ENCODE results near the gene ADAMTS15.

The ADAMTS15 gene

DNA sequence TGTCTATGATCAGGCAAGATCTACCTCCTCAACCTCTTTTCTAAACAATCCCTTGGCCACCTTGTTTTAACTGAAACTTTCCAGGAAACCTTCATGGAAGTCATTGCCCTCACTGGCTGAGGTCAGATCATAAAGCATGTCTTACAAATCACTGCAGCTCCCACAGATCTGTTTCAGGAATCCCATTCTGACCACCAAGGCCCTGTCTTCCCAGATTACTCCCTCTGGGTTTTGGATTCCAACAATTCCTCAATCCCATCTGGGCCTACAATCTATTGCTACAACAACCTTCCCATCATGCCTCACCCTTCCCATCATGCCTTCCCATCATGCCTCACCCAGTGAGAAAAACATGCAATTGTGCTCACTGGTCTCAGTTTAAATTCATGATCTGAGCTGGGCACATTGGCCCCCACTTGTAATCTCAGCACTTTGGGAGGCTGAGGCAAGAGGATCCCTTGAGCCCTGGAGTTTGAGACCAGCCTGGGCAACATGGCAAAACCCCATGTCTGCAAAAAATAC is 15.9 kb downstream of the ADAMTS15 start:
- no peak for DNase-seq

GRCh38 chr11:130465263-130465662 is 16.8 kb downstream of the ADAMTS15 start:
- peak in 1 of 3 donors; percentile 14 for DNase-seq

- no peak for DNase-seq
Measured at GRCh38 chr11:130467116-130467900, 18.9 kb downstream of the ADAMTS15 start.

GRCh38 chr11:130469181-130469580 is 20.7 kb downstream of the ADAMTS15 start:
- no peak for DNase-seq

DNA sequence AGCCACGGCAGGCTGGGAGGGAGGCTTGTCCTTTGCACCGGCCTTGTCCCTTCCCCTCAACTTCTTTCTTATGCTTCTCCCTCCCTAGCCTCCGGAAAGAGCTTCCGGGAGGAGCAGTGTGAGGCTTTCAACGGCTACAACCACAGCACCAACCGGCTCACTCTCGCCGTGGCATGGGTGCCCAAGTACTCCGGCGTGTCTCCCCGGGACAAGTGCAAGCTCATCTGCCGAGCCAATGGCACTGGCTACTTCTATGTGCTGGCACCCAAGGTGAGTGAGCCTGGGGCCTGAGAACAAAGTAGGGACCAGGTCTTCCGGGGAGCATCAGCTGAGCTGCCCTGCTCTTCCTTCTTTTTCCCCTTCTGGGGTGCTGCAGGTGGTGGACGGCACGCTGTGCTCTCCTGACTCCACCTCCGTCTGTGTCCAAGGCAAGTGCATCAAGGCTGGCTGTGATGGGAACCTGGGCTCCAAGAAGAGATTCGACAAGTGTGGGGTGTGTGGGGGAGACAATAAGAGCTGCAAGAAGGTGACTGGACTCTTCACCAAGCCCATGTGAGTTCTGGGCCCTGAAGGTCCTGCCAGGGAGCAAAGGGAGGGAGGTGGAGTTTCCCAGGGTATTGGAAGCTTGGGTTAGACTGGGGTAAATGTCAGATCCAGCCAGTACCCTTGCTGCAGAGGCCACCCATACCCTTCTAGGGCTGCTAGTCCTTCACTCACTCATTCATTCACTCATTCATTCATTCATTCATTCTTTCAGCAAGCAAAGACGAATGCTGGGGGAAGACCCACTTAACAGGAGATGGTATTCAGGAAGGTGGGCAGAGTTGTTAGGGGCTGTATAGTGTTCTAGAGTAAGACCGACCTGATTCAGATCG is 22.6 kb downstream of the ADAMTS15 start:
- no peak for DNase-seq

DNA sequence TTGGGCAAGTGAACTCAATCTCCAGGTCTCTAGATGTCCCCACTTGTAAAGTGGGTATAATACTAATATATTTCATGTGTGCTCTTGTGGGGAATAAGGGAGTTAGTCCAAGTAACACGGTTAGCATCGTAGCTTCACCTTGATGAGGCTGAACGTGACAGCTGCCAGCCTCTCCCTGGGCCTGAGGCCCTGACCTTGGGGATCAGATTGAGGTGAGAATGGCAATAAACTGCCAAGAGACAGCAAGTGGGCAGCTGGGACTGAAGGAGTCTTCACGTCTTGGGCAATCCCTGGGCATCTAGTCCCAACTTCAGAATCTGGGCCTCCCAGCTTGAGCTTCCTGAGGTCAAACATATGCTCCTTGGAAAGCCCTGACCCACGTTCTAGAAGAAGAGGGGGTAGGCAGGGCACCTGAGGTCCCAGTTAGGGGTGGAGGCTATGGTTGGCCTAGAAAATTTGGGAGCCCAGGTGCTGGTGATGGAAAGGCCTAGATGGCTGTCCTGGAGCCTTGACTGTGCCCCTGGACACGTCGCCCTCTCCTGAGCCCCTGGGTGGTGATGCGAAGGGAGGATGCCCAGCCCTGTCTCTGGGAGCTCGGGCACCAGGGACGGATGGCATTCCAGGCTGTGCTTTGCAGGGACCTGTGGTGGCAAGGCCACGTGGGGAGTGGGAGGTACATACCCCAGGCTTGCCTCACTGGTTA is 23.4 kb downstream of the ADAMTS15 start:
- DNase-seq = no peak

GRCh38 chr11:130472434-130472961 is 24.1 kb downstream of the ADAMTS15 start:
- DNase-seq = no peak

- DNase-seq = no peak
Measured at GRCh38 chr11:130473056-130473794, 24.8 kb downstream of the ADAMTS15 start.

DNA sequence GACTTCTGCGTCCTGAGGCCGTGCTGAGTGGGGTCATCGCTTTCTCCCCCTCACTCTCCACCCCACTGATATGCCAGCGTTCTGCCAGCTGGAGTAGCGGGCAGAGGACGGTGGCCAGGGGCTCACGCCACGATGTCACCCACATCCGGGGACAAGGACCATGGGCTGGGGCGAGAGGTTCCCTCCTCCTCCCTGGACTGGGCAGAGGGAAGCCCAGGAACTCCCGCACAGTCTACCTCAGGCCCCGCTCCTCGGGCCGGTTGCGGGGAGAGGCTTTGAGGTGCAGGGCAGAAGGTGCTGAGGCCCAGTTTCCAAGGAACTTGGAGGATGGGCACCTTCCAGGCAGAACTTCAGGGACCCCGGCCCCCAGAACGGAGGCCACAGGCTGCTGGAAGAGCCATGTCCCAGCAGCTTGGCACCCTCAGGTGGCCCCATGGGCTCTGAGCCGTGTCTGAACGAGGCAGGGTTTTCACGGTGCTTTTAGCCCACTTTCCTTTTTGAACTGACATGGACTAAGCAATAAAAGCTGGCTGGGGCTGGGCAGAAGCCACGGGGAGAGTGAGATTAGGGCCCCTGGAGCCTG is 25.4 kb downstream of the ADAMTS15 start:
- no peak for DNase-seq

DNA sequence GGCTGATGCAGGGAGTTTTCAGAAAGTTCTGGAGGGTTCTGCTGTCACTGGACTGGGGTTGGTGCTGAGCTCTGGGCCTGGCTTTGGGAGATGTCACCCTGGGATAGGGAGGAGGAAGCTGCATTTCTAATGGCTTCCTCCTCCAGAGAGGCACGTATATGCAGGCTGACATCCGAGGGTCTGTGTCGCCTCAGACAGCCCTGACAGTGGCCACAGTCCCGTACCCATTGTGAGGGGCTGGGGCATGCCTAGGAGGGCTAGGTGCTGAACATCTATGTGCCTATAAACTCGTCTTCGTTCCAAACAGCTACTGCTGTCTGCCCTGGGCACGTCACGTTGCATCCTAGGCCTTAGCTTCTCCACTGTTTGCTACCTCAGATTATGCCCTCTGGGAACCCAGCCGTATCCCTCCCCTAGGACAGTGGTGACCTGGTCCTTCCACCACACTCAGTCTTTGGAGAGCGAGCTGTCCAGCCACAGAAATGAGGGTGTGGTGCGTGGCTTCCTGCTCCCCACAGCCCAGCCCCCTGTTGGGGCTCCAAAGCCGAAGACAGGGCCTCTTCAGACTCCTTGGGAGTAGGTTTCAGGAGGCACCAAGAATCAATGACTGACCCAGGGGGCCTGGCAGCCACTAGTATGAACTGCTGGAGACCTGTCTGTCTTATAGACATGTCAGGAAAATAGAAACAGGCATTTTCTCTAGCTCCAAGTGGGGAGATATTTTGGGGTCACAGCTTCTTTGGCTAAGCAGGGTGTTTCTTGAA is 26.4 kb downstream of the ADAMTS15 start:
- DNase-seq = no peak

DNA sequence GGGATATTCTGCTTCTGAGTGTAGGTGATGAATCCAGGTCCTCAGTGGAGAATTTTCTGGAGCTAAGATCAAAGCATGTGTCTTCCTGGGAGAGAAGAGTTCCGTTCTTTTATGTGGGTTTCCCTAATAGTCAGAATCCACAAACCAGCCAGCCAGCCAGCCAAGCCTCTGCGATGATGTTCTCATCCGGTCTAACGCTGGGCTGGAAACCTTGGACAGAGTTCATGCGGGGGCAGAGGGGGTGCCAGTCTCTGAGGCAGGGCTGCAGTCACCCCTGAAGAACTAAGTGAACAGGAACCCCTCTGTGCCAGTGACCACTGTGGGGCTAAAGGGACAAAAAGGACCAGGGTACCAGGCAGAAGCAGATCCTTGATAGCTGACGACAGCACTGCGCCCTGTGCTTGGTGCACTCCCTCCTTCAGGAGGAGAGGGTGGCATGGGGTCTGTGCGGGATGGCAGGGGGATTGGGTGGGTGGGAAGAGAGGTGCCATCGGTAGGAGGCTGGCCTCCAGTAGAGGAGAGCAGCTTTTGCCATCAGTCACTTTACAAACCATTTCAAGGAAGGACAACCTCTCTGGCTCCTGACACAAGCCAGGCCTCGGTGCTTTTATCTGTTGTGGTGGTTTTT is 27.1 kb downstream of the ADAMTS15 start:
- DNase-seq = no peak

- no peak for DNase-seq
Measured at GRCh38 chr11:130476200-130476921, 27.9 kb downstream of the ADAMTS15 start.

GRCh38 chr11:130476922-130477491 is 28.6 kb downstream of the ADAMTS15 start:
- no peak for DNase-seq

DNA sequence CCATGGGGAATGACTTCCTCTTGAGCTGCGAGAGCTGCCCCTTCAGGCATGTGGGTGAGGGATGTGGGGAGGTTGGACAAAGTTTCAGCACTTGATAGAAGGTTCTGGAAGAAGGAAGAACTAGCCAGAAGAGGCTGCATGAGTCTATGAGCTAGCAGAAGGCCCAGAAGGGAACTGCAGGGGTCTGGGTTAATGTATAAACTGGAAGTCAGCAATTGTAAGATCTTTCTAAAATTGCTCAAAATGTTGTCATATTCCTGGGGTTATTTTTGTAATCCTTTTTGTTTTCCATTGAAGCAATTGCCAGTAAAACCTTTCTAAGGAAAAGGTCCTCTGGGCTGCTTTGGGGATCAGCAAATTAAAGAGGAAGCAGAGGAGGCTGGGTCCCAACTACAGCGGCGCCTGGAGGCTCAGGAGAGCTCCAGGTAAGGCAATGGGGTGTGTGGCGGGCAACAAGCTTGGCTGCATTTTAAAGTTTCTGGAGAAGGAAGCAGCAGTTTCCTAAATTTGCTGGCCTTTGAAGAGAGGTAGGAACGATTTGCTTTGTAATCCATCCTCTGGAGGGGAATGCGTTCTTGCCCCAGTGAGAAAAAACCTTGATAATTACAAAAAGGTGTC is 29.2 kb downstream of the ADAMTS15 start:
- DNase-seq = no peak

- DNase-seq = no peak
Measured at GRCh38 chr11:130478204-130478701, 29.8 kb downstream of the ADAMTS15 start.

DNA sequence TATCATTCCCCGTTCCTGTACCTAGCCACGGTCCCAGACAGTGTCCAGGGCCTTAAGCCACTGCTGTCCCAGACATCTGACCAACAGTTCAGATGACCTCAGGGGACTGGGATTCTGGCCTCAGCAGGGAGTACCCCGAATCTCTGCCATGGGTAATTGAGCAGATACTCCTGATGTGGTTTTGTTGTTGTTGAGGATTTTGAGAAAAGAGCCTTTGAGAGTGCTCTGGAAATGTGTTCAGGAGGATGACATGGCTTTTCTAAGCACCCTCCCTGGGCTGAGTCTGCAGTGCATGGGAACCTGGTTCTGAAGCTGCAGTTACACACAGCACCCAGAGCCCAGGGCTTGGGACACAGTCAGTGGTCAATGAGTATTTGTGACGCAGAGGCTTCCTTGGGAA is 30.4 kb downstream of the ADAMTS15 start:
- DNase-seq = no peak

DNA sequence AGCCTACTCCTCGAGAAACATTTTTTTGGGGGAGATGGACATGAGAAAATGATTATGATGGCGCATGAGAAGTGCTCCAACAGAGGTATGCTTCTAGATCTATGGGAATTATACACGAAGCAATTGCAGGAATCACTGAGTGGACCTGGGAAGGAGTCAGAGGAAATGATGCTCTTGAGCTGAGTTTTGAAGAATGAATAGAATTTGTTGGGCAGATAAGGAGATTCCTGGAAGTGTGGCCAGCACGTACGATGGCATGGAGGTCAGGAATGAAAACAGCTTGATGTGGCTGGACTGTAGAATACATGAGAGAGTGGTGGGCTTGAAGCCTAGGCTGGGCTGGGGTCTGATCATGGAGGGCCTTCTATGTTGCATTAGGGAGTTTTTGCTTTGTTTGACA is 31.7 kb downstream of the ADAMTS15 start:
- no peak for DNase-seq

DNA sequence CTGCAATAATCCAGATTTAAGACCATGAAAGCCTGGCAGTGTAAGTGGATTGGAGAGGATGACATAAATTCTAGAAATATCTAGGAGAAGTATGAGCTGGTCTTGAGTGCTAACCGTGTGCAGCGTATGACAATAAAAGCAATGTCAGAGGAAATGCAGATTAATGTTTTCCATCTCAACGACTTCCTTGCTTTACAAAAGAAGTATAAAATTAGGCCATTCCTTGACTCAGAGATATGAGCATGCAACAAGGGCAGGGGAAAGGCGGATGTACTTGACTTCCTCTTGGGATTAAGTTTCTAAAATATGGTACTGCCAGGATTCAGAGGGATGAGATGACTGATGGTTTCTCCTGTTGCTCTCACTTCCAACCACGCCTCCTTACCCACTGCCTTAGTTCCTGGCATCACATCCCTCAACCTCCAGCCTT is 32.3 kb downstream of the ADAMTS15 start:
- no peak for DNase-seq

GRCh38 chr11:130483124-130483523 is 34.7 kb downstream of the ADAMTS15 start:
- no peak for DNase-seq

All from suppressor macrophage treated with lipopolysaccharide for 1 hour (primary cell).